Activated T-helper 1 cell treated with anti-CD3 and anti-CD28 coated beads, Interleukin-12 subunit alpha, Interleukin-12 subunit beta, Interleukin-2, Interleukin-4 antibody, amounts not matched to agents 30 ng/mL and 10 ng/mL and 1 ng/mL, durations not matched to agents 14 hours and 24 hours and 36 hours (primary cell): Measurements from ENCODE around the gene GAS5. TPM values are rescaled to one million over a fixed set of nuclear protein-coding genes. Genes with fewer than 3 reads are reported as not detected.
A peak's percentile ranks its signal among the peaks of the same experiment; 100 is the strongest.

ENCODE experiments used
- DNase-seq: peaks from one replicate; pipeline ENCODE4 v3.0.0; 2021; ENCODE audit warnings: low spot score
- H3K27ac Mint-ChIP-seq: one replicate; pipeline ENCODE4 v1.8.0; 2021; ENCODE audit warnings: mild to moderate bottlenecking, mixed read lengths
- H3K27me3 Mint-ChIP-seq: one replicate; pipeline ENCODE4 v1.8.0; 2022; ENCODE audit warnings: mild to moderate bottlenecking, moderate library complexity, mixed read lengths; ENCODE audit not compliant: insufficient read depth
- H3K36me3 Mint-ChIP-seq: one replicate; pipeline ENCODE4 v1.8.0; 2021; ENCODE audit warnings: low read depth, mixed read lengths
- H3K4me1 Mint-ChIP-seq: one replicate; pipeline ENCODE4 v1.8.0; 2021; ENCODE audit warnings: low read depth, mixed read lengths
- H3K4me3 Mint-ChIP-seq: one replicate; pipeline ENCODE4 v1.8.0; 2021; ENCODE audit warnings: mild to moderate bottlenecking, moderate library complexity, mixed read lengths
- H3K9me3 Mint-ChIP-seq: one replicate; pipeline ENCODE4 v1.8.0; 2021; ENCODE audit warnings: mixed read lengths
- intact Hi-C: fragments of 100-400 bp; cut with micrococcal nuclease; formaldehyde crosslinking; loops from one replicate; pipeline ENCODE4 v1.15.1; 2024
- total RNA-seq: library from RNA; stranded (reverse); gene quantifications from 2 replicates; pipeline ENCODE4 v1.2.3, GENCODE V29; 2022

GAS5 gene
- 653 and 688 TPM in 2 replicates for total RNA-seq

DNA sequence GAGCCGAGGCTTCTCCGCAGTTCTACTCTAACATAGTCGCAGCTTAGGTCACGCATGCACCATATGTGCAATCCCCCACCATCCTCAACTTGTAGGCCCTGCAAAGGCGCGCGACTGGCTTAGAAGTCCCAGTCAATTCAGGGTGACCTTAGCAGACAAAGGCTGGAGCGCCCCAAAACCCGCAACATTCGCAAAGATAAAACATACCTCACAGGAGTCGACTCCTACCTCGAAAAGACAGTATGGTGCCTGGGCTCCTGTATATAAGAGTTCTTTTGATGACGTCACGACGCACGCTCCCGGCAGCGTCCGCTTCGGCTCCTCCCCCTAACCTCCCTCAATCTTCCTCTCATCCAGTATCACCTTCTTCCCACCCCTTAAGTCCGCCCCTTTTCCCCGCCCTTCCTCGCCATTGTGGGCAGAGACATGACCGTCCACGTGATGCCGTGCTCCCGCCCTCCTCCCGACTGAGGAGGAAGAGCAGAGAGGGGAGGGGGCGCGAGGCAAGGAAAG is at the start of gene GAS5:
TSS of gene GAS5 (minus strand) at position 237 of the 513 bp plus-strand sequence.
- H3K36me3 Mint-ChIP-seq: peaks cover 60% of the 10 kb centered on the region
- no peaks in the 10 kb centered on the region for H3K27me3 Mint-ChIP-seq
- peaks cover 66% of the 10 kb centered on the region for H3K4me1 Mint-ChIP-seq
- H3K9me3 Mint-ChIP-seq: no peaks in the 10 kb centered on the region
- DNase-seq: peak; percentile 99
- H3K4me3 Mint-ChIP-seq: peak within 1 kb of the TSS; percentile 98
- peak within 1 kb of the TSS; percentile 98 for H3K27ac Mint-ChIP-seq
- intact Hi-C loops: loop anchor here (1.0 to 10.0 kb wide), 14 partner anchors 44 to 1336 kb away; partner anchors contain the start of genes CACYBP, CENPL, DARS2 and KLHL20

DNA sequence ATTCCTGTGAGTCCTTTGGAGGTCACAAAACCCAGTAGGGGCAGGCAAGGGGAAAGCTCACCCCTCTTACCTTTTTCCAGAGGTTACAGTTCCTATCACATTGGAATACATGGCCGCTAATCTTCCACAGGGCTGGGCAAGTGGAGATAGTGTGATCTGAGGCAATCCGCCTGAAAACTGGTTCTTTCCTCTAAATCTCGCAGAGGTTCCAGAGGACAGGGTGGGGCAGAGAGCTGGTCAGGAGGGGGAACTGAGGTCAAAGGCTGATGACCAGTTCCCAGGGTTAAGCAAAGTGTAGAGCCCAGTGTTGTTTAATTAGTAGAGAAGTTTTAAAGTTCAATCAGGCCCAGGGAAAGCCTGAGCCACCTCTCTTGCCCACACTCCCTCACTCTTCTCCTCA is 49.4 kb upstream of the GAS5 start, which contains the start of gene SERPINC1:
TSS of gene SERPINC1 (minus strand) at position 179 of the 400 bp plus-strand sequence. CDS start at position 111, 68 bp downstream.
- H3K27ac Mint-ChIP-seq: no peak within 1 kb of the TSS
- H3K4me1 Mint-ChIP-seq: no peaks in the 10 kb centered on the region
- intact Hi-C loops: no loop called here
- no peaks in the 10 kb centered on the region for H3K27me3 Mint-ChIP-seq
- H3K4me3 Mint-ChIP-seq: no peak within 1 kb of the TSS
- no peaks in the 10 kb centered on the region for H3K9me3 Mint-ChIP-seq
- no peaks in the 10 kb centered on the region for H3K36me3 Mint-ChIP-seq
- DNase-seq: no peak

DNA sequence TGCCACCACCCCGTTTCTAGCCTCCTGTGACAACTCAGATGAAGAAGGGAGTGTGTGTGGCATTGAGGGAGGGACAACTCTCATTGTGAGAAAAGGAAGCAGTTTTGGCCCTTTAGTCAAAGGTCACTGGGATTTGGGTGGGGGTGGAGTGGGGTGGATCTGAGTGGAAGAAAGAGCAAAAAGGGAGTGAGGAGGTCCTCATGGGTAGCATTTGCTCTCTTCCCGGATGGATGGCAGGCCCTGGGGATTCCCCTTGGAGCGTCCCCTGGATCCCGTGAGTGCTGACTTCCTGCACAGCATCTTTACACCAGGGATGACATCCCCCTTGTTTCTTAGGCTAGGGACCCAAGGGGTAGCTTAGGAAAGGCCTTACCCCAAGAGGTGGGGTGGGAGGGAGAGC is 48.9 kb upstream of the GAS5 start:
- H3K4me3 Mint-ChIP-seq: no peak overlapping the region
- H3K27ac Mint-ChIP-seq: no peak overlapping the region
- H3K4me1 Mint-ChIP-seq: no peaks in the 10 kb centered on the region
- intact Hi-C loops: no loop called here
- no peaks in the 10 kb centered on the region for H3K36me3 Mint-ChIP-seq
- no peaks in the 10 kb centered on the region for H3K27me3 Mint-ChIP-seq
- no peaks in the 10 kb centered on the region for H3K9me3 Mint-ChIP-seq
- DNase-seq: no peak

DNA sequence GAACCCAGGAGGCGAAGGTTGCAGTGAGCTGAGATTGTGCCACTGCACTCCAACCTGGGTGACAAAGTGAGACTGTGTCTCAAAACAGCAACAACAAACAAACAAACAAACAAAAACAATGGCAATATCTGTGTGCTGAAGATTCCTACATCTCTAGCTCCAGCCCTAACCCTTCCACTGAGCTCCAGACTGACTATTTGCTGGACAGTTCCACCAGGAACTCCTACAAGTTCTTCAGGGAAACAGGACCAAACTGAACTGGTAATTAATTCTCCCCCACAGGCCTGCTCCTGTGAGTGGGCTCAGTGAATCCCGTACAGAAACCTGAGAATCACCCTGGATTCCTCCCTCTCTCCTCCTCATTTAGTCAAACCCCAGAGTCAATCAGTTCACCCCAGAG is 47.8 kb upstream of the GAS5 start:
- H3K4me3 Mint-ChIP-seq: no peak overlapping the region
- H3K9me3 Mint-ChIP-seq: no peaks in the 10 kb centered on the region
- H3K36me3 Mint-ChIP-seq: no peaks in the 10 kb centered on the region
- no peaks in the 10 kb centered on the region for H3K4me1 Mint-ChIP-seq
- H3K27ac Mint-ChIP-seq: no peak overlapping the region
- DNase-seq: no peak
- intact Hi-C loops: no loop called here
- no peaks in the 10 kb centered on the region for H3K27me3 Mint-ChIP-seq

DNA sequence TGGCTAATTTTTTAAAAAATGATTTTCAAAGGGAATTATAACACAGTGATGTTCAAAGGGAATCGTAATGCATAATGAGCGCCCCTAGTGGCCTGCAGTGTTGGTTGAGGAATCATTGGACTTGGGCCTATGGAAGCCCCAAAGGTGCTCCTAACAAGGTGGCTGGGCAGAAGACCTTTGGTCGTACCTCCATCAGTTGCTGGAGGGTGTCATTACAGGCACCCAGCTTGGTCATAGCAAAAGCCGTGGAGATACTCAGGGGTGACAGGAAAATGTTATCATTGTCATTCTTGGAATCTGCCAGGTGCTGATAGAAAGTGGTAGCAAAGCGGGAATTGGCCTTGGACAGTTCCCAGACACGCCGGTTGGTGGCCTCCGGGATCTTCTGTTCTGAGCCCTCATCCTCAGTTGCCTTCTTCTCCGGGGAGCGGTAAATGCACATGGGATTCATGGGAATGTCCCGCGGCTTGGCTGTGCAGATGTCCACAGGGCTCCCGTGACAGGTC is 46.6 kb upstream of the GAS5 start:
- intact Hi-C loops: no loop called here
- no peak overlapping the region for H3K4me3 Mint-ChIP-seq
- H3K27me3 Mint-ChIP-seq: no peaks in the 10 kb centered on the region
- DNase-seq: no peak
- H3K27ac Mint-ChIP-seq: no peak overlapping the region
- no peaks in the 10 kb centered on the region for H3K4me1 Mint-ChIP-seq
- H3K9me3 Mint-ChIP-seq: no peaks in the 10 kb centered on the region
- H3K36me3 Mint-ChIP-seq: no peaks in the 10 kb centered on the region

DNA sequence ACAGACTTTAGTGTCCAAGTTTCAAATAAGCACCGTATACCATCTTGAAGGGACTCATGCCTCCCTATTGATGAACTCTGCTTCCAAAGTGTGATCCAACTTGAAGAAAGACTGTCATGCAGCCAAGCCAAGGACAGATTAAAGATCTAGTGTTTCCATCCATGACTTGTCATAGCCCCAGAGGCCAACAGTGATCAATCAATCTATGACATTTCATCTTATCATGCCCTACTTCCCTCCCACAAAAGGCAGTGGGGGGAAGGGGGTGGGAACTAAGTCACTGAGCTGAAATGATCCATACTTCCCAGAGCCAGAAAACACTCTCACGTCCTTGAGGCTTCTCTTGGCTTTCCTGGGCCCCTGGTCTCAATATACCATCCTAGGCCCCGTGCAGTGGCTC is 45.3 kb upstream of the GAS5 start:
- Mint-ChIP-seq H3K36me3 (no peaks in the 10 kb centered on the region), H3K27me3 (no peaks in the 10 kb centered on the region), H3K27ac (no peak overlapping the region), H3K4me1 (no peaks in the 10 kb centered on the region), H3K4me3 (no peak overlapping the region), H3K9me3 (no peaks in the 10 kb centered on the region)
- no peak for DNase-seq
- intact Hi-C loops: no loop called here

DNA sequence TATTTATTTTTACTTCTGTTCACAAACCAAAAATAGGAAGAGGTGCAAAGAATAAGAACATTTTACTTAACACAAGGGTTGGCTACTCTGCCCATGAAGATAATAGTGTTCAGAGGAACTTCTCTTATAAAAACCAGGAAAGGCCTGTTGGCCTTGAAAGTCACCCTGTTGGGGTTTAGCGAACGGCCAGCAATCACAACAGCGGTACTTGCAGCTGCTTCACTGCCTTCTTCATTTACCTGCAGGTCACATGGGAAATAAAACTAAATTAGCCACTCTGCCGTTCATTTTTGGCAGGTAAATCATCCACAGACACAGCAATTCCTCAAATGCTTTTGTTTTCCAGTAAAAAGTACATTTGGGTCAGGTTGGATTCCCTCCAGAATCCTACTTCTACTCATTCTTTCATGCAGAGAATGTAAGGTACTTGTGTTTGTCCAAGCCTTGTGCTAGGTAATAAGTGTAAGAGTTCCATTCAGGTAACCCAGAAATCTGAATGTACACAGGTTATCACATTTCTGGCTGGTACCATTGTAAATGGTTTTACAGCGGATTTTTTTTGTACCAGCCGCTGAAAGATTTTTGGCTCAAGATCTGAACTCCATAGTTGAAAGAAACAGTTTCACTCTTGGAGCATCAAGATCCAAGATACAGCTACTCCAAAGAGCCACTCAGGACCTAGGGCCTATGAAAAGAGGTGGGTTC is 36.2 kb upstream of the GAS5 start:
- intact Hi-C loops: no loop called here
- H3K27ac Mint-ChIP-seq: no peak overlapping the region
- no peak overlapping the region for H3K4me3 Mint-ChIP-seq
- peaks cover 16% of the 10 kb centered on the region for H3K4me1 Mint-ChIP-seq
- H3K36me3 Mint-ChIP-seq: no peaks in the 10 kb centered on the region
- no peak for DNase-seq
- no peaks in the 10 kb centered on the region for H3K27me3 Mint-ChIP-seq
- H3K9me3 Mint-ChIP-seq: no peaks in the 10 kb centered on the region

DNA sequence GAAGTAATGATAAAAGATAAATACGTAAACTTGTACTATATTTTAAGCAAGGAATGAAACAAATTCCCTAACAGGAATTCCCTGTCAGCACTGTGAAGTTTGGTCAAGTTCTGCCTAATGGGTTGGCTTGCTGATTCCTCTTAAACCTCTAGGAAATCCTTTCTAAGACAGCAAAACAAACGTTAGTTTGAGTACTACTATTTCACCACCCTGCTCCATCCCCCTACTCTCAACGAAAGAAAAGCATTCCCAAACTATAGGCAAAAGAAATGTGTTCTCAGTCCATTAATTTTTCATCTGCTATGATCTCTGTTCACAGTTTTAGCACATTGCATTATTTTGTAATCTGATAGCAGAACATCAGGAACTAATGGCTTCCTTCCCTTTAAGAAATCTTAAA is 33.2 kb upstream of the GAS5 start:
- H3K4me3 Mint-ChIP-seq: no peak overlapping the region
- peaks cover 16% of the 10 kb centered on the region for H3K4me1 Mint-ChIP-seq
- no peaks in the 10 kb centered on the region for H3K9me3 Mint-ChIP-seq
- DNase-seq: no peak
- H3K36me3 Mint-ChIP-seq: no peaks in the 10 kb centered on the region
- intact Hi-C loops: no loop called here
- H3K27ac Mint-ChIP-seq: no peak overlapping the region
- H3K27me3 Mint-ChIP-seq: no peaks in the 10 kb centered on the region

DNA sequence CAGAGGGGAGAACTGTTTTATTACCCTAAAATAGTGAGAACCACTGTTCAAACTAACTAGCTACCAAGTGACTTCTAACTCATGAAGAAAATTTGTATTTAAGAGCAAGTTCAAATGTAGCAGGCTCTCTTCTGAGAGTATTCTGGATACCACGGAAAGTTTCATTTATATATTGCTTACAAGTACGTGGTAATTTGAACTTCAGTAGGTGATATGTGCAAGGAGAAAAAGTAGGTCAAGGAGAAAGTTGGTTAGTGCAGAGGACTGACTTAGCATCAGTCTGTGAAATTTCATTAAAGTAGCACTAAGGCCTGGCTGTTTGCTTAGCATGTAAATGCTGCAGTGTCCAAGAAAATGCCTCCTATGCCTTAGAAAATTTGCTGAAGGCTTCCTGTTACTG is 32.6 kb upstream of the GAS5 start:
- intact Hi-C loops: no loop called here
- no peaks in the 10 kb centered on the region for H3K9me3 Mint-ChIP-seq
- no peak for DNase-seq
- H3K27ac Mint-ChIP-seq: no peak overlapping the region
- no peak overlapping the region for H3K4me3 Mint-ChIP-seq
- H3K27me3 Mint-ChIP-seq: no peaks in the 10 kb centered on the region
- H3K4me1 Mint-ChIP-seq: peaks cover 16% of the 10 kb centered on the region
- no peaks in the 10 kb centered on the region for H3K36me3 Mint-ChIP-seq

DNA sequence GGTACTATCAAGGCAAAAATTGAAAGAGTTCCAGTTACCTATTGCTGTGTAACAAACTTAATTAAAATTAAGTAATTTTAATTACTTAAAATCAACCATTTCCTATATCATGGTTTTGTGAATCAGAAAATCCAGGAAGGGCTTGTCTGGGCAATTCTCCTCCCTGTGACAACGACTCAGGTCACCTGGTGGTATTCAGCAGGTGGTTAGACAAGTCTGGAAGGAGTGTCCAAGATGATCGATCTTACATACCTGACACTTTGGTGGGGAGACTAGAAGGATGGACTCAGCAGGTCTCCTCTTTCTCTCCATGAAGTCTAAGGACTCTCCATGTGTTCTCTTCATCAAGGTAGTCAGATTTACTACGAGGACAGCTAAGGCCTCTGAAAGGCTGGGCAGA is 26.4 kb upstream of the GAS5 start:
- no peak for DNase-seq
- no peak overlapping the region for H3K27ac Mint-ChIP-seq
- H3K4me3 Mint-ChIP-seq: no peak overlapping the region
- H3K9me3 Mint-ChIP-seq: no peaks in the 10 kb centered on the region
- H3K27me3 Mint-ChIP-seq: no peaks in the 10 kb centered on the region
- peaks cover 19% of the 10 kb centered on the region for H3K36me3 Mint-ChIP-seq
- intact Hi-C loops: no loop called here
- H3K4me1 Mint-ChIP-seq: no peaks in the 10 kb centered on the region

DNA sequence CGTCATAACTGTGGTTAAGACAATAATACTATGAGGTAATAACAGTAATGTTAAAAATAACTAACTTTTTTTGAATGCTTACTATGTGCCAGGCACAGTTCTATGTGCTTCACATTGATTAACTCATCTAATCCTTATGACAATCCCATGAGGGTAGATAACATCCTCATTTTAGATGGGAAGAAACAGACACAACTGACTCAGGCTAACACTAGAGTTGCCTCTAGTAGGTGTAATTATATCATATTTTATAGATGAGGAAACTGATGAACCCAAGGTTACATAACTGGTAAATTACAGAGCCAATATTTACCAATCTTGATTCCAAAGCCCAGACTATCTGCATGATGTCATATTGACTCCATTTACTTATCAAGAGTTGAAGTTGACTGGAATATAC is 25.8 kb upstream of the GAS5 start:
- Mint-ChIP-seq H3K27ac (no peak overlapping the region), H3K4me1 (no peaks in the 10 kb centered on the region), H3K27me3 (no peaks in the 10 kb centered on the region), H3K36me3 (peaks cover 21% of the 10 kb centered on the region), H3K9me3 (no peaks in the 10 kb centered on the region), H3K4me3 (no peak overlapping the region)
- intact Hi-C loops: no loop called here
- no peak for DNase-seq

DNA sequence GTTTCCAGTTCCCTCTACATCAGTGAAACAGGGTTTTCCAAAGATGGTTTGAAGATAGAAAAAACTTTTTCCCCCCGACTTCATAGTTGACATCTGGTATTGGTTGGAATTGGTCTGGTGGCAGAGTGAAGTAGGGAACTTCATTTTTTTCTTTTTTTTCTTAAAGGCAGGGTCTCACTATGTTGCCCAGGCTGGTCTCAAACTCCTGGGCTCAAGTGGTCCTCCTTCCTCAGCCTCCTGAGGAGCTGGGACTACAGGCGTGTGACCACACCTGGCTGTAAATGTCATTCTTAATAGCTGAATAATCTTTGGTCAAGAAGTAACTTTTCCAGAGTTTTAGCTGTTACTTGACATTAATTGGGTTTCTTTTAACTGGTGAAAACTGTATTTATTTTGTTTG is 22.1 kb upstream of the GAS5 start:
- H3K27me3 Mint-ChIP-seq: no peaks in the 10 kb centered on the region
- H3K4me3 Mint-ChIP-seq: no peak overlapping the region
- intact Hi-C loops: no loop called here
- H3K36me3 Mint-ChIP-seq: peaks cover 38% of the 10 kb centered on the region
- H3K27ac Mint-ChIP-seq: no peak overlapping the region
- no peak for DNase-seq
- H3K4me1 Mint-ChIP-seq: peaks cover 16% of the 10 kb centered on the region
- no peaks in the 10 kb centered on the region for H3K9me3 Mint-ChIP-seq

DNA sequence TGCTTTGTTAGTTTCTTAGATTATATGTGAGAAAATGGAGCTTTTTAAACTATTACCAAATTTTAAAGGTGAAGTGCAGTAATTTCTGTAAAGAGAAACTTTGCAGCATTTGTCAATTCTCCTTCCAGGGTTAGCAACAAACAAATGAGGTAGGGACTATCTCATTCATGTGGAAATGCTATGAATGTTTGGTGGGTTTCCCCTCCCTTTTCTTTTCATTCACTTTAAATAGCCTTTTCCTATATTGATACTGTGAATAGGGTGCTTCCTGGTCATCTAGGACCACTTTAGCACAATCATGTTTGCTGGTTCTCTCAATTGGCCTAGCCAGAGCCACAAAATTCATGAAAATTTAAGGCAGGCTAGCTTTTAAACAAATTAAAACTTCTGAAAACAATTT is 21.0 kb upstream of the GAS5 start:
- no peaks in the 10 kb centered on the region for H3K27me3 Mint-ChIP-seq
- peaks cover 16% of the 10 kb centered on the region for H3K4me1 Mint-ChIP-seq
- no peaks in the 10 kb centered on the region for H3K9me3 Mint-ChIP-seq
- intact Hi-C loops: no loop called here
- no peak overlapping the region for H3K27ac Mint-ChIP-seq
- no peak overlapping the region for H3K4me3 Mint-ChIP-seq
- peaks cover 31% of the 10 kb centered on the region for H3K36me3 Mint-ChIP-seq
- DNase-seq: no peak
